H1 (cell line): ENCODE results near the gene EN2. TPM values are rescaled to one million over a fixed set of nuclear protein-coding genes. Genes with fewer than 3 reads are reported as not detected.

ENCODE experiments used
- CHD7 ChIP-seq: fragments of 300-600 bp; sonication (generic); IDR thresholded peaks from 2 replicates; pipeline ENCODE4 v1.7.1; 2012; ENCODE audit warnings: low read length, moderate library complexity, mild to moderate bottlenecking, inconsistent platforms; ENCODE audit not compliant: insufficient replicate concordance
- GABPA ChIP-seq: IDR thresholded peaks from 2 replicates; pipeline ENCODE4 v1.6.1; 2011; ENCODE audit warnings: mild to moderate bottlenecking, low read length, moderate library complexity, borderline replicate concordance; ENCODE audit not compliant: insufficient read depth
- NRF1 ChIP-seq: IDR thresholded peaks from 2 replicates; pipeline ENCODE4 v1.6.1; 2011; ENCODE audit warnings: mild to moderate bottlenecking, low read depth, low read length, improper control_type of control experiment
- SP2 ChIP-seq: IDR thresholded peaks from 2 replicates; pipeline ENCODE4 v1.6.1; 2012; ENCODE audit warnings: mild to moderate bottlenecking, low read length, inconsistent platforms
- polyA plus RNA-seq, 7 experiments: library from polyadenylated mRNA; depleted of rRNA in 3 of 7; stranded (reverse) in 5 of 7; unstranded in 2 of 7; fragments of >200 nt in 5 of 7; fragments of 200-250 nt in 2 of 7; gene quantifications; 1 replicate in 5 of 7; 2 replicates in 1 of 7; 4 replicates in 1 of 7; pipeline versions ENCODE4 v1.2.1 to v1.2.3, GENCODE V29; 2011 to 2013; ENCODE audit warnings: missing spikeins in 2 of 7, mixed read lengths in 2 of 7
- total RNA-seq: library from RNA; stranded (reverse); fragmentation: NEBNext Ultra II Directional; extraction: Animal tissue kit (Norgen Biotek cat#: 25700); gene quantifications from 2 replicates; pipeline ENCODE4 v1.2.1, GENCODE V29; 2021

The EN2 gene
- total and polyA plus RNA-seq, 2 of the 8 experiments (the other 6 are each of a cell fraction or from before 2014, with no cell fraction given), result not detected

GRCh38 chr7:155463114-155463811, 5.3 kb downstream of the EN2 start (continued):
- no peak for TF ChIP-seq CHD7
- TF ChIP-seq GABPA, result peak; percentile 17; the same call in 1 of the 2 replicates
- TF ChIP-seq SP2, result no peak
- no peak for TF ChIP-seq NRF1
